Upper lobe of left lung (tissue), 4 donors: ENCODE results near the gene TCF7L2.
A peak's percentile ranks its signal among the peaks of the same experiment; 100 is the strongest.

ENCODE experiments used
- EP300 ChIP-seq, 4 donors: sonication (generic); formaldehyde crosslinking; IDR thresholded peaks; one replicate each; pipeline ENCODE4 v1.5.1; 2017; ENCODE audit warnings: antibody characterized with exemption in 4 of 4, control low read depth in 2 of 4
- POLR2A ChIP-seq, 4 donors: fragments of 450-650 bp; IDR thresholded peaks; one replicate each; pipeline ENCODE4 v1.5.1; 2016 to 2017; ENCODE audit warnings: antibody characterized with exemption in 4 of 4, mild to moderate bottlenecking in 2 of 4
- TF ChIP-seq, protein P1 (sequence below), 6 experiments: fragments of 450-650 bp in 4 of 6; fragments of 200-600 bp in 2 of 6; sonication (generic) in 2 of 6; IDR thresholded peaks; one replicate each; pipeline ENCODE4 v1.5.1; 2016 to 2019; ENCODE audit warnings: antibody characterized with exemption in 6 of 6

DNA sequence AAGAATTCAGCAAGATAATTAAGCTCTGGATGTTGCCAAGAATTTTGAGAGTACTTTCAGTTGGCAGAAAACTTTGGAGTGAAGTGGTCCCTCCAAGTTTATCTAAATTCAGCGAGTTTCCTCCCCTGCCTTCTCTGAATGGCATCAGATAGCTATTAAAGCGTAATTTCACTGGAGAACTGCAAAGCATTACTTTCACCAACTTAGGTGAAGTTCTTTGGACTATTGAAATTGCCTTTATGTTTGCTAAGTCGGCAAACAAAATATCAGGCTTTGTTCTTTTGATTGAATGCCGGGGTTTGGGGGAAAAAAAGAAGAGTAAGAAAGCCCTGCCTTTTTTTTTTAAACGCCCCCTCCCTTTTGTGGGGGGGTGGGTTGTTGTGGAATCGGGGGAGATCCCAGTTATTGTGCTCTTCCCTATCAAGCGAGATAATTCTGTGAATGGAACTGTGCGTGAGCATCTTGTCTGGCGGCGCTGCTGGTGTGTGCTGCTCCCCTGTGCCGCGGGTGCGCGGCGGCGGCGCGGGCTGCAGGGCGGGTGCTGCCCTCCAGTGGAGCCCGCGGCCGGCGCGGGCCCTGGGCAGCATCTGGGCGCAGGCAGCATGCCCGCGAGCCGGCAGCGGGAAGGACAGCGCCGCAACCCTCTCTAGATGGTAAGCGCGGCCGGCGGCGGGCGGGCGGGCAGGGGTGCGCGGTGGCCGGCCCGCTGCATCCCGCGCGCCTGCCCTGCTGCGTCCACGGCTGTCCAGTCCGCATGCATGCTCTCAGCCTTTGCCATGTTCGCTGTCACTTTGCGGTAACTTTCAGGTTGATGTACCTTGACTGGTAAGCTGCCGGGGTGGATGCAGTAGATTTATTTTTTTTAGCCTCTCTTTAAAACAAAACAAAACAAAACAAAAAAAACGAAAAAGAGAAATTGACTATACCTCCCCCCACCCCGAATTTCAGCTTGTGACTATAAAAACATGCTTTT, 176.5 kb downstream of the TCF7L2 start:
- TF ChIP-seq, protein P1, sequence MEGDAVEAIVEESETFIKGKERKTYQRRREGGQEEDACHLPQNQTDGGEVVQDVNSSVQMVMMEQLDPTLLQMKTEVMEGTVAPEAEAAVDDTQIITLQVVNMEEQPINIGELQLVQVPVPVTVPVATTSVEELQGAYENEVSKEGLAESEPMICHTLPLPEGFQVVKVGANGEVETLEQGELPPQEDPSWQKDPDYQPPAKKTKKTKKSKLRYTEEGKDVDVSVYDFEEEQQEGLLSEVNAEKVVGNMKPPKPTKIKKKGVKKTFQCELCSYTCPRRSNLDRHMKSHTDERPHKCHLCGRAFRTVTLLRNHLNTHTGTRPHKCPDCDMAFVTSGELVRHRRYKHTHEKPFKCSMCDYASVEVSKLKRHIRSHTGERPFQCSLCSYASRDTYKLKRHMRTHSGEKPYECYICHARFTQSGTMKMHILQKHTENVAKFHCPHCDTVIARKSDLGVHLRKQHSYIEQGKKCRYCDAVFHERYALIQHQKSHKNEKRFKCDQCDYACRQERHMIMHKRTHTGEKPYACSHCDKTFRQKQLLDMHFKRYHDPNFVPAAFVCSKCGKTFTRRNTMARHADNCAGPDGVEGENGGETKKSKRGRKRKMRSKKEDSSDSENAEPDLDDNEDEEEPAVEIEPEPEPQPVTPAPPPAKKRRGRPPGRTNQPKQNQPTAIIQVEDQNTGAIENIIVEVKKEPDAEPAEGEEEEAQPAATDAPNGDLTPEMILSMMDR (IDR thresholded peaks at IDR 0.05), result peak; percentile 81 to 97 (median 88)
- TF ChIP-seq EP300 (IDR thresholded peaks at IDR 0.05) (no peak), POLR2A (IDR thresholded peaks at IDR 0.05) (no peak)
